ENCODE results near the gene FBL. TPM values are rescaled to one million over a fixed set of nuclear protein-coding genes. Genes with fewer than 3 reads are reported as not detected.

The FBL gene
- polyA plus RNA-seq, 2 of the 4 experiments (the other 2 are of a cell fraction), result 716 to 1,141 TPM

DNA sequence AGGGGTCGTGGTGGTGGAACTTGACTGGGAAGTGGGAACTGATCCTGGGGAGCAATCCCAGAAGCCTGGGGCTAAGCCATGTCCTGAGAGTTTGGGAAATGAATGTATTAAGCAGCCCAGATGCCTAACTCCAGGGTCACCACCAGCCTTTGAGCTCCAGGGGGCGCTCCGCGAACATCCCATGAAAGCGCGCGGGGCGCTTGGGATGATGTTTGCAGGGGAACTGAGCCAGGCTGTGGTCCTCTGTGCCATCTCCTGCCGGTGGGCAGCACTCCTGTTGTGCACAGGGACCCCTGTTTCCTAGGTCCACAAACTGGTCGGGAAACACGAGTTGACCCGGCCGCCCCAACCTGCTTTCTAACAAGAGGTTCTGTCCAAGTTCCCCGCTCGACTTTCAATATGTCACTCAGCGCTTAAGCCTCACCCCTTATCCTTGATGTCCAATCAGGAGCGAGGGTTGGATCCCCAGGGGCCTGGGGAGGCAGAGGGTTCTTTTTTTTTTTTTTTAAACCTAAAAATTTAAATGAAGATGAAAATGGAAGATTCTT is 53.1 kb downstream of the FBL start:
- ATAC-seq, result peak; percentile 97 to 99

DNA sequence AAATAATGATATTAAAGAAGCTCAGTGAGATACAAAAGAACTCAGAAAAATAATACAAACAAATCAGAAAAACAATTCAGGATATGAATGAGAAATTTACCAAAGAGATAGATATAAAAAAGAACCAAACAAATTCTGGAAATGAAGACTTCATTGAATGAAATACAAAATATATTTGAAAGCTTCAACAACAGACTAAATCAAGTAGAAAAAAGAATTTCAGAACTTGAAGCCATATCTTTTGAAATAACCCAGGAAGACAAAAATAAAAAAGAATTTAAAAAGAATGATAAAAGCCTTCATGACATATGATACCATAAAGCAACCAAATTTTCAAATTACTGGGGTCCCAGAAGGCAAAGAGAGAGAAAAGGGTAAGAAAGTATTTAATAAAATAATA is 57.9 kb downstream of the FBL start:
- no peaks in the 10 kb centered on the region for H3K4me1 ChIP-seq
- DNase-seq (ENCODE audit: low read depth in 1 of 2, low spot score in 1 of 2), result no peak
- no peak overlapping the region for H3K4me3 ChIP-seq
- H3K4me2 ChIP-seq, result no peak overlapping the region
- H3K27ac ChIP-seq, result no peak overlapping the region
- peaks cover 42% of the 10 kb centered on the region for H3K9me3 ChIP-seq
- CTCF ChIA-PET, result interaction anchor here (0.9 to 2.9 kb wide), 9 partner anchors 12 to 182 kb away, joined by 3 to 33 read pairs (median 4); partner anchors contain the start of genes FBL and PSMC4
- ATAC-seq, result no peak
- FAIRE-seq, result peak; percentile 68
- TF ChIP-seq PHF8 (IDR thresholded peaks at IDR 0.05; ENCODE audit: borderline replicate concordance, low read depth) (no peak), FOXS1 (CRISPR knock-in tag; IDR thresholded peaks at IDR 0.05) (no peak), HEYL (CRISPR knock-in tag; IDR thresholded peaks at IDR 0.05) (no peak), RARB (CRISPR knock-in tag; IDR thresholded peaks at IDR 0.05) (no peak), HDAC2 (IDR thresholded peaks at IDR 0.05) (no peak), EHF (CRISPR knock-in tag; IDR thresholded peaks at IDR 0.05) (no peak), NPAS2 (CRISPR knock-in tag; IDR thresholded peaks at IDR 0.05; ENCODE audit: borderline replicate concordance) (no peak), ZSCAN20 (CRISPR knock-in tag; IDR thresholded peaks at IDR 0.05) (no peak), NFE2L2 (conservative IDR thresholded peaks at IDR 0.05; ENCODE audit: low read length) (no peak), HES2 (IDR thresholded peaks at IDR 0.05) (no peak), E2F6 (IDR thresholded peaks at IDR 0.05; ENCODE audit: borderline replicate concordance, low read depth) (no peak), EHMT2 (IDR thresholded peaks at IDR 0.05; ENCODE audit: low read depth) (no peak), KDM5A (IDR thresholded peaks at IDR 0.05) (no peak), ELK1 (IDR thresholded peaks at IDR 0.05; ENCODE audit: low read depth, low read length) (no peak)
- TF ChIP-seq, protein P1, sequence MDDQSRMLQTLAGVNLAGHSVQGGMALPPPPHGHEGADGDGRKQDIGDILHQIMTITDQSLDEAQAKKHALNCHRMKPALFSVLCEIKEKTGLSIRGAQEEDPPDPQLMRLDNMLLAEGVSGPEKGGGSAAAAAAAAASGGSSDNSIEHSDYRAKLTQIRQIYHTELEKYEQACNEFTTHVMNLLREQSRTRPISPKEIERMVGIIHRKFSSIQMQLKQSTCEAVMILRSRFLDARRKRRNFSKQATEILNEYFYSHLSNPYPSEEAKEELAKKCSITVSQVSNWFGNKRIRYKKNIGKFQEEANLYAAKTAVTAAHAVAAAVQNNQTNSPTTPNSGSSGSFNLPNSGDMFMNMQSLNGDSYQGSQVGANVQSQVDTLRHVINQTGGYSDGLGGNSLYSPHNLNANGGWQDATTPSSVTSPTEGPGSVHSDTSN (IDR thresholded peaks at IDR 0.05), result no peak
- POLR2A ChIA-PET, result no interaction called here

More for the DNA sequence above, 53.1 kb downstream of the FBL start:
- ChIA-PET CTCF (interaction anchor here (0.6 to 7.0 kb wide), 65 partner anchors 11 to 842 kb away, joined by 3 to 125 read pairs (median 5); partner anchors contain the start of genes DYRK1B, FBL, PSMC4 and RPS16), POLR2A (interaction anchor here (0.9 to 2.4 kb wide), 5 partner anchors 41 to 178 kb away, joined by 4 to 13 read pairs (median 7); partner anchors contain the start of genes DYRK1B, FBL and PSMC4)
- Histone ChIP-seq H3K4me1 (no peaks in the 10 kb centered on the region), H3K4me3 (peak overlapping the region; percentile 40), H3K4me2 (peak overlapping the region; percentile 65), H3K9me3 (peaks cover 17% of the 10 kb centered on the region; the same call in 2 of the 3 replicates), H3K27ac (0 out of 6 replicates have a peak overlapping the region, but pooled peaks of 1 of the 2 experiments have one; percentile 37)
- DNase-seq (ENCODE audit: low read depth in 1 of 2, low spot score in 1 of 2) (peak; percentile 88 to 99), FAIRE-seq (peak; percentile 96)
- WGBS (ENCODE audit: missing lambda C conversion rate), result 1% methylated on average over 17 of the region's 17 CpGs
- TF ChIP-seq JUN (IDR thresholded peaks at IDR 0.05), result 0 out of 5 replicates have a peak, but pooled peaks of 1 of the 2 experiments have one; percentile 20
- no peak for TF ChIP-seq ZSCAN20 (CRISPR knock-in tag; IDR thresholded peaks at IDR 0.05)
- peak; percentile 97 to 99 for TF ChIP-seq RAD21 (conservative IDR thresholded peaks at IDR 0.05 in 1 of 2, IDR thresholded peaks at IDR 0.05 in 1 of 2)
- TF ChIP-seq SMC3 (IDR thresholded peaks at IDR 0.05), result peak; percentile 98
- TF ChIP-seq, protein P2, sequence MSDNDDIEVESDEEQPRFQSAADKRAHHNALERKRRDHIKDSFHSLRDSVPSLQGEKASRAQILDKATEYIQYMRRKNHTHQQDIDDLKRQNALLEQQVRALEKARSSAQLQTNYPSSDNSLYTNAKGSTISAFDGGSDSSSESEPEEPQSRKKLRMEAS (IDR thresholded peaks at IDR 0.05), result 0 out of 2 replicates have a peak, but pooled peaks have one; percentile 55
- TF ChIP-seq FOXS1 (CRISPR knock-in tag; IDR thresholded peaks at IDR 0.05), result no peak
- peak; percentile 53; the same call in 1 of the 2 replicates for TF ChIP-seq HOXB5 (CRISPR knock-in tag; IDR thresholded peaks at IDR 0.05)
- peak; percentile 86; the same call in 1 of the 2 replicates for TF ChIP-seq MAZ (IDR thresholded peaks at IDR 0.05; ENCODE audit: borderline replicate concordance, low read depth, low read length)
- TF ChIP-seq CTCF (IDR thresholded peaks at IDR 0.05), result peak; percentile 100
- TF ChIP-seq NFE2L2 (conservative IDR thresholded peaks at IDR 0.05; ENCODE audit: low read length), result no peak
- TF ChIP-seq CHD2 (IDR thresholded peaks at IDR 0.05; ENCODE audit: low read length, partially characterized antibody), result no peak

Measured in A549 (cell line).